ENCODE data around the gene MBOAT2. TPM values are rescaled to one million over a fixed set of nuclear protein-coding genes. Genes with fewer than 3 reads are reported as not detected.

Gene MBOAT2
- total and polyA plus RNA-seq, 7 donors = 0.11 to 3.5 (median 0.83) TPM

GRCh38 chr2:8831516-8831915, 172.0 kb downstream of the MBOAT2 start:
- H3K4me1 ChIP-seq = peaks cover 46% of the 10 kb centered on the region
- intact Hi-C loops (cut with DNase I) = no loop called here
- ATAC-seq = no peak
- H3K4me3 ChIP-seq = no peak overlapping the region
- peaks cover 0 to 10% of the 10 kb centered on the region in 2 donors for H3K36me3 ChIP-seq (ENCODE audit: insufficient read depth in 1 of 2, low read depth in 1 of 2)
- H3K9me3 ChIP-seq = no peaks in the 10 kb centered on the region
- H3K27me3 ChIP-seq (ENCODE audit: insufficient read depth in 3 of 3, low read length in 2 of 3) = no peaks in the 10 kb centered on the region
- WGBS, 3 donors = 93 to 97% (median 96%) methylated on average over 2 of the region's 2 CpGs
- H3K27ac ChIP-seq = no peak overlapping the region
- DNase-seq = no peak
- TF ChIP-seq CTCF (IDR thresholded peaks at IDR 0.05) = no peak

- intact Hi-C loops (cut with DNase I) = no loop called here
- DNase-seq (no peak), ATAC-seq (no peak)
- Histone ChIP-seq H3K4me1 (peaks cover 24% of the 10 kb centered on the region), H3K27me3 (ENCODE audit: insufficient read depth in 3 of 3, low read length in 2 of 3) (no peaks in the 10 kb centered on the region), H3K9me3 (no peaks in the 10 kb centered on the region), H3K27ac (no peak overlapping the region), H3K36me3 (ENCODE audit: insufficient read depth in 1 of 2, low read depth in 1 of 2) (peaks cover 0 to 41% of the 10 kb centered on the region in 2 donors), H3K4me3 (no peak overlapping the region)
- 87 to 96% (median 90%) methylated on average over 2 of the region's 2 CpGs for WGBS, 3 donors
- no peak for TF ChIP-seq CTCF (IDR thresholded peaks at IDR 0.05)
Measured at GRCh38 chr2:8827729-8828128, 175.8 kb downstream of the MBOAT2 start.

GRCh38 chr2:8822218-8822617, 181.3 kb downstream of the MBOAT2 start:
- Histone ChIP-seq H3K9me3 (no peaks in the 10 kb centered on the region), H3K27ac (peak overlapping the region; percentile 74), H3K27me3 (ENCODE audit: insufficient read depth in 3 of 3, low read length in 2 of 3) (no peaks in the 10 kb centered on the region), H3K4me3 (no peak overlapping the region), H3K36me3 (ENCODE audit: insufficient read depth in 1 of 2, low read depth in 1 of 2) (peaks cover 0 to 54% of the 10 kb centered on the region in 2 donors), H3K4me1 (peaks cover 43% of the 10 kb centered on the region)
- 64 to 87% (median 66%) methylated on average over 4 of the region's 4 CpGs for WGBS, 3 donors
- intact Hi-C loops (cut with DNase I) = no loop called here
- DNase-seq = no peak
- peak; percentile 70 to 72 (median 71) for ATAC-seq
- TF ChIP-seq CTCF (IDR thresholded peaks at IDR 0.05) = no peak

- ATAC-seq (peak; percentile 91 to 98 (median 96)), DNase-seq (peak; percentile 63 to 83)
- Histone ChIP-seq H3K27me3 (ENCODE audit: insufficient read depth in 3 of 3, low read length in 2 of 3) (no peaks in the 10 kb centered on the region), H3K4me1 (peaks cover 43% of the 10 kb centered on the region), H3K9me3 (no peaks in the 10 kb centered on the region), H3K36me3 (ENCODE audit: insufficient read depth in 1 of 2, low read depth in 1 of 2) (peaks cover 0 to 55% of the 10 kb centered on the region in 2 donors), H3K27ac (peak overlapping the region; percentile 74), H3K4me3 (no peak overlapping the region)
- no peak for TF ChIP-seq CTCF (IDR thresholded peaks at IDR 0.05)
- intact Hi-C loops (cut with DNase I) = no loop called here
- WGBS, 3 donors = 42 to 56% (median 47%) methylated on average over 8 of the region's 8 CpGs
Measured at GRCh38 chr2:8821276-8822217, 181.9 kb downstream of the MBOAT2 start.
